IPS-15b (cell line): Measurements from ENCODE around the gene FKBP11.

Experiments used
- H3K27me3 ChIP-seq: one replicate; pipeline ENCODE4 v1.6.1; 2013; ENCODE audit warnings: low read length; ENCODE audit not compliant: control insufficient read depth, insufficient read depth
- H3K36me3 ChIP-seq: one replicate; pipeline ENCODE4 v1.6.1; 2013; ENCODE audit warnings: low read length; ENCODE audit not compliant: control insufficient read depth, insufficient read depth
- H3K4me1 ChIP-seq: one replicate; pipeline ENCODE4 v1.6.1; 2013; ENCODE audit warnings: mild to moderate bottlenecking, low read length; ENCODE audit not compliant: control insufficient read depth, insufficient read depth
- H3K4me3 ChIP-seq: one replicate; pipeline ENCODE4 v1.5.1; 2013; ENCODE audit warnings: low read depth, low read length
- H3K9ac ChIP-seq: one replicate; pipeline ENCODE4 v1.6.1; 2013; ENCODE audit warnings: low read depth, mild to moderate bottlenecking, low read length
- H3K9me3 ChIP-seq: one replicate; pipeline ENCODE4 v1.6.1; 2013; ENCODE audit warnings: mild to moderate bottlenecking, low read length; ENCODE audit not compliant: control insufficient read depth, insufficient read depth

The FKBP11 gene

GRCh38 chr12:48947727-48948126 lies 22.4 kb upstream of the FKBP11 start:
- Histone ChIP-seq H3K27me3 (no peaks in the 10 kb centered on the region), H3K36me3 (peaks cover 8% of the 10 kb centered on the region), H3K9me3 (no peaks in the 10 kb centered on the region), H3K4me3 (no peak overlapping the region), H3K4me1 (no peaks in the 10 kb centered on the region), H3K9ac (no peak overlapping the region)

- no peak overlapping the region for H3K9ac ChIP-seq
- no peaks in the 10 kb centered on the region for H3K9me3 ChIP-seq
- no peaks in the 10 kb centered on the region for H3K4me1 ChIP-seq
- H3K4me3 ChIP-seq: no peak overlapping the region
- H3K27me3 ChIP-seq: no peaks in the 10 kb centered on the region
- H3K36me3 ChIP-seq: peaks cover 2% of the 10 kb centered on the region
Observed at GRCh38 chr12:48946943-48947342, 21.7 kb upstream of the FKBP11 start.

- no peaks in the 10 kb centered on the region for H3K27me3 ChIP-seq
- no peaks in the 10 kb centered on the region for H3K4me1 ChIP-seq
- H3K9me3 ChIP-seq: no peaks in the 10 kb centered on the region
- no peak overlapping the region for H3K4me3 ChIP-seq
- peak overlapping the region; percentile 32 for H3K9ac ChIP-seq
- H3K36me3 ChIP-seq: peaks cover 6% of the 10 kb centered on the region
Observed at GRCh38 chr12:48946205-48946604, 20.9 kb upstream of the FKBP11 start.

GRCh38 chr12:48943221-48943620 lies 17.9 kb upstream of the FKBP11 start:
- Histone ChIP-seq H3K9me3 (no peaks in the 10 kb centered on the region), H3K27me3 (no peaks in the 10 kb centered on the region), H3K4me1 (no peaks in the 10 kb centered on the region), H3K36me3 (peaks cover 33% of the 10 kb centered on the region), H3K4me3 (no peak overlapping the region), H3K9ac (no peak overlapping the region)

- Histone ChIP-seq H3K27me3 (no peaks in the 10 kb centered on the region), H3K9ac (no peak overlapping the region), H3K4me3 (no peak overlapping the region), H3K9me3 (no peaks in the 10 kb centered on the region), H3K36me3 (peaks cover 49% of the 10 kb centered on the region), H3K4me1 (peaks cover 2% of the 10 kb centered on the region)
Observed at GRCh38 chr12:48940181-48940580, 14.9 kb upstream of the FKBP11 start.

DNA sequence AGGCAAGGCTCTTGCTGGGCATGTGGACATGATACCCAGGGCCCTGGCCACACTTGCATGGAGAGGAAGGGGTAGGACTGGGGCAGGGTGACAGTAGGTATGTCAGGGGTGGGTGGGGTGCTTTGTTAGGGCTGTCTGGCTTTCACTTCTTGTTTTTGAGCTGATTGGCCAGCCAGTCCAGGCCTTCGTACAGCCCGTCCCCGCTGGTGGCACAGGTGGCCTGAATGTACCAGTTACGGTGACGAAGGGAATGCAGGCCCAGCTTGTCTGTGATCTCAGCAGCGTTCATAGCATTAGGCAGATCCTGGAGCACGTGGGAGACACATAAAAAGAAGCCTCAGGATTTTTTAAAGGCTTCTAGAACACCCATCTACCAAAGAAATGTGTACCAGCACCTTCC lies 13.5 kb upstream of the FKBP11 start:
- no peaks in the 10 kb centered on the region for H3K27me3 ChIP-seq
- peaks cover 57% of the 10 kb centered on the region for H3K36me3 ChIP-seq

GRCh38 chr12:48937170-48937569 lies 11.9 kb upstream of the FKBP11 start:
- no peak overlapping the region for H3K4me3 ChIP-seq
- peaks cover 2% of the 10 kb centered on the region for H3K4me1 ChIP-seq
- no peak overlapping the region for H3K9ac ChIP-seq
- H3K9me3 ChIP-seq: no peaks in the 10 kb centered on the region
- H3K27me3 ChIP-seq: no peaks in the 10 kb centered on the region
- peaks cover 64% of the 10 kb centered on the region for H3K36me3 ChIP-seq

More for the DNA sequence above, 13.5 kb upstream of the FKBP11 start:
- Histone ChIP-seq H3K4me1 (peaks cover 2% of the 10 kb centered on the region), H3K9ac (no peak overlapping the region), H3K4me3 (no peak overlapping the region), H3K9me3 (no peaks in the 10 kb centered on the region)

DNA sequence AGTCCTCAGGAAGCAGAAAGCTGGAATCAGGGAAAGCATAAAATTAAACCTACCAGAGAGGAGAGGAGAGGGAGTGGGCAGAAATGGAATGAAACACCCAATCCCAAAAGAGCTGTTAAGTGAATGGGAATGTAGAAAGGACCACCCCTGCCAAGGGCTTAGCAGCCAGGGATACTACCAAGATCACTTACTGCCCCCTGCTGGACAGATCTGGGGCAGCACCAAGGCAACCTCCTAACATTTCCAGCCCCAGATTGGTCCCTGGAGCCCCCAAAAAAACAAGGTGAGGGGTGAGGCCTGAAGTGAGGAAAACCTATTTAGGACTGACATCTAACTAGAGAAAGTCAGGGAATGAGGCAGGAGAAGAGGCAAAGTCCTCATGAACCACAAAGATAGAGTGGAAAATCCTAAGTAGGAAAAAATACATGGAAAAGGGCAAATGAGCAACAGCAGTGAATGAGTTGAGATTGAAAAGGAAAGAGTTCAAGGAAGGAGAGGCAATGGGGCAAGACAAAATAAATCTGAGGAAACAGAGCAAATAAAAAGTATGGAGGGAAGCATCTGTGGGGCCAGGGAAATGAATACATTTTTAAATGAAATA lies 11.2 kb upstream of the FKBP11 start:
- H3K4me3 ChIP-seq: no peak overlapping the region
- no peaks in the 10 kb centered on the region for H3K9me3 ChIP-seq
- peaks cover 2% of the 10 kb centered on the region for H3K4me1 ChIP-seq
- H3K36me3 ChIP-seq: peaks cover 61% of the 10 kb centered on the region
- no peak overlapping the region for H3K9ac ChIP-seq
- no peaks in the 10 kb centered on the region for H3K27me3 ChIP-seq

GRCh38 chr12:48934312-48934706 lies 9.0 kb upstream of the FKBP11 start:
- Histone ChIP-seq H3K4me1 (peaks cover 2% of the 10 kb centered on the region), H3K9ac (no peak overlapping the region)

DNA sequence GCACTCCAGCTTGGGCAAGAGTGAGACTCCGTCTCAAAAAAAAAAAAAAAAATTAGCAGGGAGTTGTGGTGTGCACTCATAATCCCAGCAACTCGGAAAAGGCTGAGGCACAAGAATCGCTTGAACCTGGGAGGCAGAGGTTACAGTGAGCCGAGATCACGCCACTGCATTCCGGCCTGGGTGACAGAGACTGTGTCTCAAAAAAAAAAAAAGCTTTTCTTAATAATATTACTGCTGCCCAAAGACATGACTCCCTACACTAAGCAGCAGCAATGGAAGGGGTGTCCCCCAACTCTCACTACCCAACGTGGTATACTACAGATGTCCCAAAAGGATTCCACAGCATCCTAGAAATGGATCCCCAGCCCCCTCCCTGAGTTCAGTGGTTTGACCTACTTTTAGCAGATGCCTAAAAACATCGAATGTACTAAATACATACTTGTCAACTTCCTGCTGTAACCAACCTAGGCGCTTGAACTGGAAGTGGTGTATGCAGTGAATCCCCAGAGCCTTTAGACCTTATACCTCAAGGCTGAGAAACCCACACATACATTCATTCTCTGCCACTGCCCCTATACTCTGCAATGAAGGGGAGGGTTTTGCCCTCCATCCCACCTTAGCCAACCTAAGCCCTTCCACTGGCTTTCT lies 8.5 kb upstream of the FKBP11 start:
- H3K27me3 ChIP-seq: no peaks in the 10 kb centered on the region
- peaks cover 2% of the 10 kb centered on the region for H3K4me1 ChIP-seq
- no peaks in the 10 kb centered on the region for H3K9me3 ChIP-seq
- no peak overlapping the region for H3K4me3 ChIP-seq
- no peak overlapping the region for H3K9ac ChIP-seq
- peaks cover 39% of the 10 kb centered on the region for H3K36me3 ChIP-seq

More at GRCh38 chr12:48934312-48934706, 9.0 kb upstream of the FKBP11 start:
- Histone ChIP-seq H3K27me3 (no peaks in the 10 kb centered on the region), H3K4me3 (no peak overlapping the region), H3K36me3 (peaks cover 44% of the 10 kb centered on the region), H3K9me3 (no peaks in the 10 kb centered on the region)

DNA sequence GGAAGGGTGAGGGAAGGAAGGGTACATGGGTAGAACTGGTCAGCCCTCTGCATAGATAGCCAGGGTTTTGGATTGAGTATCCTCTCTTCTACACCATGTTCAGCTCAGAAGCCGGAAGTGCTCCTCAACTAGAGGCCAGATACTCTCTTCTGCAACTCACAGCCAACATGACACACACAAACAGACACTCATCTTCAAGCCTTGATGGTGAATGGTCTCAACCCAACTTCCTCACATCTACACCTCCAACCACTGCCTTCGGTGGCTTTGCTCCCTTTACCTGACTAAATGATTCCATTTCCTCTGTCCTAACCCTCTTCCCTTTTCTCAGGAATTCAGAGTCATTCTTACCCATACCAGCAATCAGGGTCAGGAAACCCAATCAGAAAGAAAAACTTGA lies 7.6 kb upstream of the FKBP11 start:
- Histone ChIP-seq H3K4me1 (no peaks in the 10 kb centered on the region), H3K4me3 (no peak overlapping the region), H3K27me3 (no peaks in the 10 kb centered on the region), H3K36me3 (peaks cover 34% of the 10 kb centered on the region), H3K9me3 (no peaks in the 10 kb centered on the region), H3K9ac (no peak overlapping the region)

GRCh38 chr12:48930475-48930874 lies 5.2 kb upstream of the FKBP11 start:
- Histone ChIP-seq H3K4me1 (peaks cover 4% of the 10 kb centered on the region), H3K4me3 (no peak overlapping the region), H3K27me3 (no peaks in the 10 kb centered on the region), H3K9me3 (no peaks in the 10 kb centered on the region), H3K9ac (no peak overlapping the region), H3K36me3 (peaks cover 23% of the 10 kb centered on the region)
